Stimulated activated CD4-positive, alpha-beta T cell treated with anti-CD3 and anti-CD28 coated beads, Interleukin-12 subunit alpha, Interleukin-12 subunit beta, amount 100 ng/mL, for 4 hours (primary cell): ENCODE results near the gene UBE3B.
A peak's percentile ranks its signal among the peaks of the same experiment; 100 is the strongest.

Source experiments
- DNase-seq: peaks from one replicate; pipeline ENCODE4 v3.0.0-alpha.2; 2020

Gene UBE3B

DNA sequence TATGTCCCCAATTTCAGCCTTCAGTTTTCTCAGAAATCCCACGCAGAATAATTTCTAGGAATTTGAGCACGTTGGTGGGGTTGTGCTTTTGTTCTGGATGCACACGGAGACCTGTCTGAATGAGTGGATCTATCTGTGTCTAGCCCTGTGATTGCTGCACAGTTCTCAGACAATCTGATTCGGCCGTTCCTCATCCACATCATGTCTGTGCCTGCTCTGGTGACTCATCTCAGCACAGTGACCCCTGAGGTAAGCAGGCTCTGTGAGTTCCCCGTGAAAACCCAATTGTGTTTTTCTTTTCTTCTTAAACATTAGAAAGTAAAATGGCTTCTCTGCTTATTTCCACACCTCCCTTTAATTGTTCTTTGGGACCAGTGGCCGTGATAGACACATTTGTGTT is 20.2 kb downstream of the UBE3B start:
- no peak for DNase-seq

DNA sequence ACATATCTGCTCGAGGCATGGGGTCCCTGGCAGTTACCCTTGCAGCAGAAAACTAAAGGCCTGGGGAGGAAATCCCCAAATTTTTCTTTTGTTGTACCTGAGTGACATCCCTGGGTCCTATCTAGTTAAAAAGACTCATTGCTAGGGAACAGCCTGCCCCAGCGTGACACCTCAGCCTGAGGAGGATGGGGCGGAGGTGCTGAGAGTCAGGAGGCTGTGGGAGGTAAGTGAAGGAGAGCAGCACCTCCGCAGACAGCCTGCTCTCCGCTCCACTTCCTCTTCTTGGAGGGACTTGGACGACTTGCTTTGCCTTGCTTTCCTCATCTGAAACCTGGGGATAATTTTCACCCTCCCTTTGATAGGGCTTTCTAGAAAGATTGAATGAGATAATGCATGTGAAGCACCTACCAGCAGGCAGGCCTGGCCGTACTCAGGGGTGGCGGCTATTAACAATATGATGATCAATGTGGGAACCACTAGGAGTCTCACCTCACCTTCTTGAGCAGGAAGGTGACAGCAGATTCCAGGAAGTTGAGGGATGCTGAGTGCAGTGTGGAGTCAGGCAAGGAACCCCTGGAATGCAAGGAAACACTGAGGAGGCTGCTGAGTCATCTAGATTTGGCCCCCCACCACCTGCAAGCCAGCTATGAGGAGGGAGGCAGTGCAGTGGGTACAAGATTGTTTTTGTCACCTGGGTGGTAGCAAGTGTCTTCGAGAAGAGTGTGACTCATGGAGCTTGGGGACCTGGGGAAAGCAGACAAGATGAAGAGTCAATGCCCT is 23.2 kb downstream of the UBE3B start:
- DNase-seq: no peak

DNA sequence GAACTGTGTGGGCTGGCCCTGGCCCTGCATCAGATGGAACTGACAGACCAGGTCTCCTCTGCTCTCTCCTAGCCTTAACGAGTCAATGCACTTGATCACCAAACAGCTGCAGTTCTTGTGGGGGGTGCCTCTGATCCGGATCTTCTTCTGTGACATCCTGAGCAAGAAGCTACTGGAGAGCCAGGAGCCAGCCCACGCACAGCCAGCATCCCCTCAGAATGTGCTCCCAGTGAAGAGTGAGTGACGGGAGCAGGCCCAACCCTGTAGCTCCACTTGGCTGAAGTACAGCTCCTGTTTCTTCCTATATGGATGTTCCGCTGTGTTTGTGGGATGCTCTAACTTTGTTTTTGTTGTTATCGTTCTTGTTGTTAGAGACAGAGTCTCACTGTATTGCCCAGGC is 23.9 kb downstream of the UBE3B start:
- no peak for DNase-seq

DNA sequence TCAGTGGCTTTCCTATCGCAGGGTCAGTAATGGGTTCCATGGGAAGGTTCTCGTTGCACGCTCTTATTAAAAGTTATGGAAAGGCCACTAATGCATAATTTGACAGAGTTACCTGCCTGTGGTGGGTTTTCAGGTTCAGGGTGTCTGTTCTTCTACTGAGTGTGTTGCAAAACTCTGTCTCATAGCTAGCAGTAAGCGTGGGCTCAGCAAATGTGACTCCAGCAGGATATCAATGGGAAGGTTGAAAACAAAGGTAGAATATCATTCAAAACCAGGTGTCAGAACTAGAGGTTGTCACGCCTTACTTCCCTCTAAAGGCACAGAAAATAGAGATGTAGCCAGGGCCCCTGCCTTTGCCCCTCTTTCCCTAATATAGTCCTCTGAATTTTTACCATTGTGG is 24.9 kb downstream of the UBE3B start:
- DNase-seq: no peak

DNA sequence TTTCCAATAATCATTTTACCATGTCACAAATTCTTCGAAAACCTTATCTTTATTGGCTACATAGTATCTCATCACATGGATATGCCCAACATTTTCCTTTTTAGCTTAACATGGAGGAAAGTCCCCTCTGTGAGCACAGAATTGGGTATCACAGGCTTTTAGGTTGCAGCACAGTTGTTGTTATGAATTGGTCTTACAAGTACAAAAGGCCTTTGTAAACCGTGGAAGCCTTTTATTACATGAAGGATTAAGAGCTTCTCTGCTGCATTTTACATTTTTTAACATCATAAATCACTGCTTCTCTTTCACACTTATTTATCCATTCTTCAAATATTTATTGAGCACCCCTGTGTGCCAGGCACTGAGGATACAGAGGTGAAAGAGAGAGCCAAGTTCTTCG is 26.2 kb downstream of the UBE3B start:
- no peak for DNase-seq

DNA sequence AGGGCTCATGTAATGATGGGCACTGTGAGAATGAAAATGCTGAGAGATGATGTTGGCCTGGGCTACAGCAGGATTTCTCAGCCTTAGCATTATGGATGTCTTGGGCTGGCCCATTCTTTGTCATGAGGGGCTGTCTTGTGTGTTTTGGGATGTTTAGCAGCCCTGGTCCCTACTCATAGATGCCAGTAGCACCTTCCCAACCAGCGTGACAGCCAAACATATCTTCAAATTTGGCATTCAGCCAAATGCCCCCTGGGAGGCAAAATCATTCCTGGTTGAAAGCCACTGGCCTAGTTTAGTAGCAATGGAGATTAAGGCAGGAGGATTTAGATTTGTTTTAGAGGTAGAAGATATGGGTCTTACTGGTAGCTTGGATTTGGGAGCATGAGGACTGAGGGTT is 26.6 kb downstream of the UBE3B start:
- no peak for DNase-seq

DNA sequence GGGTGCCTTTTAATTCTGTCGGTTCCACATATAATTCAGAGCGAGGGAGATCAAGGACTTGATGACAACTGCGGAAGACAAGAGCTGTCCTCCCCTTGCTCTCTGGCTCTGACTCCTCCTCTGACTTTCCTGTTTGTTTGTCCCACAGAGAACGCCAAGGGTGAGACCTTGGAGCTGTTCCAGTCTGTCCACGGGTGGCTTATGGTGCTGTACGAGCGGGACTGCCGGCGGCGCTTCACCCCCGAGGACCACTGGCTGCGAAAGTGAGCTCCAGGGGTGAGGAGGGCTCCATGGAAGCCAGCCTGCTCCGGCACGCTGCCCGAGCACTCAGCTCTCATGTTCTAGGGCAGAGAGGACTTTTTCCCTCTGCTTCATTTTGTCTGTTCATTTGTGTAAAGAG is 32.8 kb downstream of the UBE3B start:
- DNase-seq: no peak

DNA sequence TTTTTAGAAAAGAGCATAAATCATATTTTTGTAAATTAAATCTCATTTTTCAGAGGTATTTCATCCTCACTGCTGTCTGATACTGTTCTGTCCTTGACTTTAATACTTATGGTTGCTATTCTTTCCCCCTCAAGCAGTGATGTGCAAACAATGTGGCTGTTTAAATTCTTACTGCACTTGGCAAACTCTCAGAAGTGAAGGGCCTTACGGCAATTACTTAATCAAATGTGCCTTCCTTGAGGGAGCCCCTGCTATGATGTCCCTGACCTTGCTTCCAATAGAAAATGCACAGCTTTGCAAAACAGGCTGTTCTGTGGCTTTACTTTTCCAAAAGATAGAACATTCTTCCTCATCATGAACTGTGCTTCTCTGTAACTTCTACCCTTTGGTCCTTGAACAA is 35.2 kb downstream of the UBE3B start:
- no peak for DNase-seq

DNA sequence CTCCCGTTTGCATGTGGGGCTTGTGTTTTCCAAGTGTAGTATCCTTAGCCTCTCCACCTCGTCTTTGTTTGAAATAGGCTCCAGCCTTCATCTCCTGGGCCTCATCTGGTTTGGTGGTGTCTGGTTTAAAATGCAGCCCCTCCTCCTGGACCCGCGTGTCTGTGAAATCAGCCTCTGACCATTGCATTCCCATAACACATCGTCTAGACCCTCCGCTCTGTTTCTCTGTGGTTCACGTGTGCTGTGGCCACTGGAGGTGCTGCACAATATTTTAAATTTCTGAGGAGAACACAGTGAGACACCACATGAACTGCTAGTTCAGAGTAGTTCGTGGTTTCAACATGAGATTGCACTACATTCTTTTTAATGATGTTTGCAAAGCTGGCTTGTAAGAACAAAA is 35.6 kb downstream of the UBE3B start:
- DNase-seq: no peak

DNA sequence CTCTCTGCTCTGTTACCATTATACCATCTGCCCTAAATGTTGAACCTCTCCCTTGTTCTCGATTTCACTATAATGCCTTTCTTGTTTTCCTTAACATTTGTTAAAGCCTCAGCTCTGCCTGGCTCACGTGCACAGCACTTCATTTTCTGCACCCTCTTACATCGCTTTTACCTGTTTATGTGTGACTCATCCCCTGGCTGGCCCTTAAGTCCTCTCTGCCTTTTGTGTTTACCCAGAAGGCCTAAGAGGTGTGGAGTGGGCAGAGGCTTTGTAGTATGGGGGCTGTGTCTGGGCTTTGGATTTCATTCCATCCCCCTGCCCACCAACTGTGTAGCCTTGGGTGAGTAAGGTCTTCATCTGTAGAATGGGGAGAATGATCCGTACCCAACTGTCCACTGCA is 36.5 kb downstream of the UBE3B start:
- DNase-seq: no peak

DNA sequence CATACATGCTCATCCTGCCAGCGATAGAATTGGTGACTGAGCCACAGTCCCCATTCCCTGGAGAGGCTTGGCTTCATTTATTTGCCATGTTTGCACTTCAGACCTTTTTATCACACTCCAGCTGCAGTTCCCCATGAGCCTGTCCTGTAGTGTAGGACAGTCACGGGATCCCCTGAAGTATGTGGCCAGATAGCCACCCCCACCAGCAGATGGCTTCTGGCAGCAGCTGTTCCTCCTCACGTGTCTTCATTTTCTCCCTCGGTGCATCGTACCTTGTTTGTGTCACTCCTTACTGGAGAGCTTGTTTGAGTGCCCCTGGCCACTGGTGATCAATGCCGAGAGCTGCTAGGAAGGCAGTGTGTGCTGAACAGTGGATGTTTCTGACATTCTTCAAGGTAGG is 40.2 kb downstream of the UBE3B start:
- DNase-seq: no peak

DNA sequence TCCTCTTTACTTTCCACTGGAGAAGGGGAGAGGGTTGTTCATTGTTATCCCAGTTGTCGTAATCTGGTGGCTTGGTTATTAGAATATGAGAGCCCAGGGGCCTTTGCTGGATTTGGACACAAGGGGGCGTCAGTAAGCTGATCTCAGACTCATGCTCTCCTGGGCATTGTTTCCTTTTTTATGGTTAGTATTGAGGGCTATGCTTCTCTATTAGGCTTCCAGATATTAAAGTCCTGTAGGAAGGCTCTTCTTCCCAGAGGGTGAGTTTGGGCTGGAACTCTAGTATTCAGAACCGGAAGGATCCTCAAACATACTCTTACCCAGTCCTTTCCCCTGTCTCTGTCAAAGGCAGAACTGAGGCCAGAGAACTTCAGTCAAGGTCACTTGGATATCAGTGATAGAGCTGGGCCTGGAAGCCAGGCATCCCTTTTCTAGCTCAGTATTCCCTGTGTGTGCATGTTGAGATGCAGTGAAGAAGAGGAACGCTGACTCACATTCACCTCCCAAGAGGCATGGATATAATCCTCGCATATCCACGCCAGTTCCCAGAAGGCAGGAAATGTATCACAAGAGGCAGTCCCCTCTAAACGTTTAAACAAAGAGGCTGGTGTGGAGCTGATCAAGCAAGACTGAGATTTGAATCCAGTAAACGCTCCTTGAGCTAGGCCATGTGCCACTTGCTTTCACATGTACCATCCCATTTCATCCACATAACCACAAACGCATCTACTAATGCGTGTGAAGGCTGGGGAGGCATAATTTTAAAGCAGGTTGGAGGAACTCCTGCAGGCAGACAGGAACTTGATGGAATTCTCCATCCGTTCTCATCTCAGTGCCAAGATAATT is 41.6 kb downstream of the UBE3B start:
- peak; percentile 49 for DNase-seq

DNA sequence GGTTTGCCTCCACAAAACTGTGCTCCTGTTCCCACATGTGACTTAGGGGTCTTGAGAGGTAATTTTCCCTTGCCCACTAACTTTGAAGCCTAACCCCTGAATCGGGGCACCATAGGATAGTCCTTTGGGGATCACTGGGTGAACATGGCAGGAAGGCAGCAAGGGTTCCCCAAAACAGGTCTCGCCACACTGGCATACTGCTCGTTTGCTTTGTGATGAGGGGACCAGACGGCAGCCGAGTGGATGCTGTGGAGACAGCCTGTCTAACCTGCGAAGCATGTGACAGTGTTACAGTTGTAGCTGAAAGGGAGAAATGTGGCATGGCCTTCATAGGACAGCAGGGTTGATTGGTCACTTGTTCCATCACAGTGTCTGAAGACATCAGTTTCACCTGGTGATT is 42.4 kb downstream of the UBE3B start:
- no peak for DNase-seq

DNA sequence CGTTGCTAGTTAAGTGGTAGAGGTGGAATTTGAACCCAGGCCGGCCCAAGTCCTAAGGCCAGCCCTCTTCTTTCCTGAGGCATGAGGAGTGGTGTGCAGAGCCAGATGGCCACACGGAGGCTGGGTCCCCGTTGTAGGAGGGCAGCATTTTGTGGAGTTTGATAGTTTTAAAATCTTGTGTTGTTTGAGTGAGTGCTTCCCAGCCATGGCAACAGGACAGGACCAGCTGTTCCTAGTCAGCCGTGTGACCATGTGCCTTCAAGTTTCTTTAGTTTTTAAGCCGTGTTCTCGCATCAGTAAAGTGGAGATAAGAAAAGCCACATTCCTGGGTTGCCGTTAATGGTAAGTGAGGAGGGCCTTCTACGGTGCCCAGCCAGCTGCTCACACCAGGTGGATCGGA is 44.4 kb downstream of the UBE3B start:
- DNase-seq: no peak

DNA sequence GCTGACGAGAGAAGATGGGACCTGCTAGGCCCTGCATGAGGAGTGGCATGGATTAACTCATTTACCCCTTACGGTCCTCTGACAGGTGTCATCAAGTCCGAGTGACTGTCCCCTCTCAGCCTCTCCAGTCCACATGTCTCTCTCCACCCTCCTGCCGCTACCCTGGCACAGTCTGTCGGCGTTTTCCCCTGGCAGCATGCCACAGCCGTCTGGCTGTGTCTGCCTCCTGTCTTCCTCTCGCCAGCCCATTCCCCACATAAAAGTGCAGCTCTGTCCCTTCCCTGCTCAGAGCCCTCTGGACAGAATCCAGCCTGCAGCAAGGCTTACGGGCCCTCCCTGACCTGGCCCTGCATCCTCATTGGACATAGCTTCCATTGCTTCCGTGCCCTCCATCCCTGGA is 45.6 kb downstream of the UBE3B start:
- DNase-seq: no peak

DNA sequence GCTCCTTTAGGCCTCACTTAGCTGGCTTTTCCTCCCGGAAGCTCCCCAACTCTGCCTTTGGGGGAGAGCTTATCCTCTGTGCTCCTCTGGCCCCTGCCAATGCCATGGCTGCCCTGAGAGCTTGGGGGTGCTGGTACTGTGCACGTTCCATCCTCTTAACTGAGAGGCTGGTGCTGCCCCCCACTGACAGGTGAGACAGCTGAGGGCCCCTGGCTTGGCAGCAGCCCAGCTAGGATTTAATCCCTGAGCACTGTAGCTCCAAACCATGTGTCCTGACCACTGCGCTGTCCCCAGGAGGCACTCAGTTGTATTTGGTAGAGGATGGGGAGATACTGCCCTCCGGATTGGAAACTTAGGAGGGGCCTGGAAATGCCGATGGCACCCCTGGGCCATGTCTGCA is 46.1 kb downstream of the UBE3B start:
- DNase-seq: no peak

DNA sequence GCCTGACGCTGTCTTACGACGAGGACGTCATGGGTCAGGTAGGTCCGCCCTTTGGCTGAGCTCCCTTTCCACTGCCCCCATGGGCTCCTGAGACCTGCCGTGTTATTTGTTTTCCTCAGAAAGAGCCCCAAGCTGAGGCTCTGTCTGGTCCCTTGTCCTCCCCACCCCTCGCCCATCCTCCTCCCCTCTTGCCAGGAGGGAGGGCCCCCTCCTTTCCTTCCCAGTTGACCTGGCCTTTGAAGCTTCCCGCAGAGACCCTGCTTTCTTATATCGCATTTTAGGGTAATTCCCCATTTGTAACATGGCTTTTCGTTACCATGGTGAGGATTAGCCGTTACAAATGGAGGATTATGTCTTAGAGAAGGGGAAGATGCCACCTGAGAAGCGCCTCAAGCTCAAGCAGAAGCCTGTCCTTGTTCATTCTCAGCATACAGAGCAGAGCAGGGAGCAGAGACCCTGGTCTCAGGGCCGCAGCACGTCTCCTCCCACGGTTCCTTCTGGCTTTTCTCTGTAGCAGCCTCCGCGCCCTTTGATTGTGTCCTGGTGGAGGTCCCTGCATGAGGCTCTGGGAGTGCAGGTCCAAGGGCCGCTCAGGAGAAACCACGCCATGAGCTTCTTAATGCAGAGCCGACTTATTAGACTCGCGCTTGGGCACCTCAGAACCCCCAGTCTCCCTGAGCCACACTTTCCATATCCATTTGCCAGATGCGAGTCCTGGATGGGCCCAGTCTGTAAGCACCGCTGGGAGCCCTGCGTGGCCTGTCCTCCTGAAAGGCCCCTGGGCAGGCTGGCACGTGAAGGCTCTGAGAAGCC is 47.2 kb downstream of the UBE3B start:
- no peak for DNase-seq

DNA sequence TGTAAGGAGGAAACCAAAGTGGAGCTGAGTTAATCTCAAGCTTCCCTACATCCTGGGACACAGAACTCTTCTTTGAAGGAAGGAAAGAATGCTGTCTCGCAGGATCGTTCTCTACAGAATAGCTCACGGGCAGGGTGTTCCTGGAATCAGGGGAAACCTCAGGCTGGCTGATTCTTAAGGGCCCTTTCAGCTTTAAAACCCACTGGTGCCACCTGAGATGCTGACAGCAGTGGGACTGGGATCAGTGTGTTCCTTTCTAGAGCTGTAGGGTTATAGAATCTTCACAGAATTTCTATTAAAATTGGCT is 47.8 kb downstream of the UBE3B start:
- DNase-seq: no peak

DNA sequence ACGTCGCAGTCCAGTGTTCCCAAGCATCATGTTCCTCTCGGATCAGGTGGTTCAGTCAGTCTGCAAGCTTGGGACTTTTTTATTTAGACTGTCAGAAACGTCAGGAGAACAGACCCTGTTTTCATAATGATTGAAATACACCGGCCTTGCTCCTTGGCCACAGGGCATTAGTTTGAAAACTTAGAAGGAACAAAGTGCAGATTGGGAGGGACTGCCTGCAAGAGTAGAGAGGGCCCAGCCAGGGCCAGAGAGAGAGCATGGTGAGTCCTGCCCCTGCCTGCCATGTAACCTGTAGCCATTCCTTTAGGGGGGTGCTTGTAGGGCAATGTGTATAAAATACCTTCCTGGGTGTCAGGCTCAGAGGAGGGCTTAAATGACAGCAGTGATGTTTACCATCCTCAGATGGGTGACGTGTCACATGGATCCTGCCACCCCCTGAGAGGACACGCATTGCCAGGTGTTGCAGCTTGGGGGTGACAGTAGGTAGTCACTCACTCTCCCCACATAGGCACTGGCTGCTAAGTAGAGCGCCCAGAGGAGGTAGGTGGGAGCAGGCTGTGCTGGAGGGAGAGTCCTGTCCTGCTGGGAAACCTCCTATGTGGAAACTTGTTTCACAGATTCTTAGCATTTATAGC is 50.2 kb downstream of the UBE3B start:
- no peak for DNase-seq

DNA sequence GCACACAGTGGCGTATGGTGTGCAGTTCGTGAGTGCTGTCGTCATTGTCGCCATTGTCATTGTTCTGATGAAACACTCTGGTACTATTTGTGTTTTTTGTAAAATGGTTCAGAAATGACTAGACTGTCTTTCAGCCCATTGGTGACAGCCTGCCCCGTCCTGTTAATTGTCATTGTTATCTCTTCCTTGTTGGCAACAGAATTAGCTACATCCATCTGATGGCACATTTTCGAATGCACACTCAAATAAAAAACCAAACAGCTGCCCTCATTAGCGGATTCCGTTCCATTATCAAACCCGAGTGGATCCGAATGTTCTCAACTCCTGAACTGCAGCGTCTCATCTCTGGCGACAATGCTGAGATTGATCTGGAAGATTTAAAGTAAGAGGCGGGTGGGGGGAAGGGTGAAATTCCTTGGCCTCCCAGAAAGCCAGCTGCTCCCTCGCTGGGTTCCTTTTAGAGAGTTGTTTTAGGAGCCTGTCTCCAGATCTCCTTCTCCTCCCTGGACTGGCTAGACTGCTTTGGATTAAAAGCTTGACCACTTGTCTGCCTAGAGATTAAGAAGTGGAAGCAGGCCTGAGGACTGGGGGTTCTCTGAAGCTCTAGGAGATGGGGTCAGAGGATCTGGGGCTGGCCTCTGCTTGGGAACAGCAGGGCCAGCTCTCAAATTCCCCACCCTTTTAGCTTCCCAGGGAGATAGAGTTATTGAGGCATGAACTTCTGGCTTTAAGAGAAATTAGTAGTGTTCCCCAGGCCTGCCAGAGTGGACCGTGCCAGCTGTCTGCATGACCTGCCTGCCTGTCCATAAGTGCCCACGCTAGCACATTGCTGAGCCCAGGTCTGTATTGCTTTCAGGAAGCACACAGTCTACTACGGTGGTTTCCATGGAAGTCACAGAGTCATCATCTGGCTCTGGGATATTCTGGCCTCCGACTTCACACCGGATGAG is 52.5 kb downstream of the UBE3B start:
- no peak for DNase-seq

DNA sequence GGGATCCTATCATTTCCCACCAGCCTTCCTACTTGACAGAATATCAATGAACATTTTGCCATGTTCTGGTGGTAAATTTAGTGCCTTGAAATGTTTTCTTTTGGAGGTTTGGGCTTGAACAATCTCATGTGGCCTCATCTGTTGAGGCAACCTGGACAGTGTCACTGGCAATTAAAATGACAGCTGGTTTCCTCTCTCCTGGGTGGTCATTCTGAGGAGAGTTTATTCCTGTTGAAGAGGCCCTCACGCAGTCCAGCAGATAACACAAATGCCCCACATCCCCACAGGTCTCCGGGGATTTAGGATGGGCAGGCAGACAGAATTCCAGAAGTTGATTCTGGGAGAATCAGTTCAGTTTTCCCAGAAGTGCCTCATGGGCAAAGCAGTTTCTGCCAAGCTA is 54.0 kb downstream of the UBE3B start:
- no peak for DNase-seq
